T1000 (cell line): ENCODE results near the gene RPGRIP1.
"Not testable (repeated sequence)": the region's sequence is repeated elsewhere in the genome, so short reads cannot be mapped to it uniquely, and the experiment has no call there.

ENCODE experiments used
- DNase-seq: peaks from one replicate; lab custom pipeline; 2025; ENCODE audit warnings: mixed read lengths; lab: John Stamatoyannopoulos, UW

RPGRIP1 gene

GRCh38 chr14:21258005-21258888 lies 21.6 kb upstream of the RPGRIP1 start:
- no peak for DNase-seq

- no peak for DNase-seq
These were observed 20.7 kb upstream of the RPGRIP1 start for GRCh38 chr14:21258889-21259787.

- DNase-seq: no peak
These were observed 18.1 kb upstream of the RPGRIP1 start for GRCh38 chr14:21261824-21262223.

- no peak for DNase-seq
These were observed 17.5 kb upstream of the RPGRIP1 start for GRCh38 chr14:21262410-21262809.

- DNase-seq: no peak
These were observed 16.4 kb upstream of the RPGRIP1 start for GRCh38 chr14:21263284-21264024.

GRCh38 chr14:21264025-21264801 lies 15.7 kb upstream of the RPGRIP1 start:
- no peak for DNase-seq

GRCh38 chr14:21267431-21267845 lies 12.4 kb upstream of the RPGRIP1 start:
- no peak for DNase-seq

GRCh38 chr14:21267886-21268616 lies 11.8 kb upstream of the RPGRIP1 start:
- DNase-seq: no peak

GRCh38 chr14:21268617-21269251 lies 11.1 kb upstream of the RPGRIP1 start:
- no peak for DNase-seq

GRCh38 chr14:21269252-21270046 lies 10.4 kb upstream of the RPGRIP1 start, which contains the start of gene HNRNPC:
TSS of gene HNRNPC (minus strand) at chr14:21269442. CDS start at chr14:21234193, 35,249 bp downstream.
- DNase-seq: peak; percentile 99

- not testable (repeated sequence) for DNase-seq
These were observed 7.2 kb upstream of the RPGRIP1 start for GRCh38 chr14:21272661-21273060.

GRCh38 chr14:21275261-21275858 lies 4.5 kb upstream of the RPGRIP1 start:
- DNase-seq: no peak

GRCh38 chr14:21278632-21279031 lies 1.3 kb upstream of the RPGRIP1 start:
- DNase-seq: peak; percentile 4

- not testable (repeated sequence) for DNase-seq
These were observed 2.0 kb downstream of the RPGRIP1 start for GRCh38 chr14:21281917-21282316.

- DNase-seq: not testable (repeated sequence)
These were observed 6.6 kb downstream of the RPGRIP1 start for GRCh38 chr14:21286516-21286915.

- DNase-seq: no peak
These were observed 7.3 kb downstream of the RPGRIP1 start for GRCh38 chr14:21287168-21287567.

- not testable (repeated sequence) for DNase-seq
These were observed 14.1 kb downstream of the RPGRIP1 start for GRCh38 chr14:21294026-21294425.

- DNase-seq: no peak
These were observed 18.5 kb downstream of the RPGRIP1 start for GRCh38 chr14:21298358-21298757.
